Measurements from ENCODE around the gene ECT2. TPM values are rescaled to one million over a fixed set of nuclear protein-coding genes. Genes with fewer than 3 reads are reported as not detected.
"Not testable (repeated sequence)": the region's sequence is repeated elsewhere in the genome, so short reads cannot be mapped to it uniquely, and the experiment has no call there.

The ECT2 gene
- total RNA-seq, 4 donors from 2014 or later, result 6.8 to 10.7 (median 7.2) TPM

GRCh38 chr3:172856795-172857742 lies 106.5 kb downstream of the ECT2 start:
- Histone ChIP-seq H3K4me3 (replicated peaks in 1 of 3) (no peak overlapping the region), H3K27ac (no peak overlapping the region), H3K4me1 (no peaks in the 10 kb centered on the region), H3K36me3 (no peaks in the 10 kb centered on the region), H3K27me3 (no peaks in the 10 kb centered on the region), H3K9me3 (no peaks in the 10 kb centered on the region)
- TF ChIP-seq, protein P1, sequence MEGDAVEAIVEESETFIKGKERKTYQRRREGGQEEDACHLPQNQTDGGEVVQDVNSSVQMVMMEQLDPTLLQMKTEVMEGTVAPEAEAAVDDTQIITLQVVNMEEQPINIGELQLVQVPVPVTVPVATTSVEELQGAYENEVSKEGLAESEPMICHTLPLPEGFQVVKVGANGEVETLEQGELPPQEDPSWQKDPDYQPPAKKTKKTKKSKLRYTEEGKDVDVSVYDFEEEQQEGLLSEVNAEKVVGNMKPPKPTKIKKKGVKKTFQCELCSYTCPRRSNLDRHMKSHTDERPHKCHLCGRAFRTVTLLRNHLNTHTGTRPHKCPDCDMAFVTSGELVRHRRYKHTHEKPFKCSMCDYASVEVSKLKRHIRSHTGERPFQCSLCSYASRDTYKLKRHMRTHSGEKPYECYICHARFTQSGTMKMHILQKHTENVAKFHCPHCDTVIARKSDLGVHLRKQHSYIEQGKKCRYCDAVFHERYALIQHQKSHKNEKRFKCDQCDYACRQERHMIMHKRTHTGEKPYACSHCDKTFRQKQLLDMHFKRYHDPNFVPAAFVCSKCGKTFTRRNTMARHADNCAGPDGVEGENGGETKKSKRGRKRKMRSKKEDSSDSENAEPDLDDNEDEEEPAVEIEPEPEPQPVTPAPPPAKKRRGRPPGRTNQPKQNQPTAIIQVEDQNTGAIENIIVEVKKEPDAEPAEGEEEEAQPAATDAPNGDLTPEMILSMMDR (IDR thresholded peaks at IDR 0.05), result no peak
- TF ChIP-seq POLR2A (IDR thresholded peaks at IDR 0.05), result no peak
- DNase-seq, result peak in 1 of 2 donors; percentile 12
- intact Hi-C loops (cut with DNase I), result no loop called here
- 60 to 72% methylated on average over 4 of the region's 4 CpGs for WGBS, 2 donors

- Histone ChIP-seq H3K27ac (no peak overlapping the region), H3K27me3 (no peaks in the 10 kb centered on the region), H3K4me1 (no peaks in the 10 kb centered on the region), H3K36me3 (no peaks in the 10 kb centered on the region), H3K4me3 (replicated peaks in 1 of 3) (no peak overlapping the region), H3K9me3 (no peaks in the 10 kb centered on the region)
- DNase-seq, result no peak
- WGBS, 2 donors, result 81 to 89% methylated on average over 2 of the region's 2 CpGs
- intact Hi-C loops (cut with DNase I), result no loop called here
- TF ChIP-seq, protein P1 (IDR thresholded peaks at IDR 0.05), result no peak
- no peak for TF ChIP-seq POLR2A (IDR thresholded peaks at IDR 0.05)
Observed at GRCh38 chr3:172859041-172859440, 108.5 kb downstream of the ECT2 start.

- 91 to 97% methylated on average over 8 to 10 of the region's 38 CpGs for WGBS, 2 donors
- DNase-seq; intact Hi-C loops (cut with DNase I): not testable (repeated sequence)
Observed at GRCh38 chr3:172866726-172867350, 116.3 kb downstream of the ECT2 start.

DNA sequence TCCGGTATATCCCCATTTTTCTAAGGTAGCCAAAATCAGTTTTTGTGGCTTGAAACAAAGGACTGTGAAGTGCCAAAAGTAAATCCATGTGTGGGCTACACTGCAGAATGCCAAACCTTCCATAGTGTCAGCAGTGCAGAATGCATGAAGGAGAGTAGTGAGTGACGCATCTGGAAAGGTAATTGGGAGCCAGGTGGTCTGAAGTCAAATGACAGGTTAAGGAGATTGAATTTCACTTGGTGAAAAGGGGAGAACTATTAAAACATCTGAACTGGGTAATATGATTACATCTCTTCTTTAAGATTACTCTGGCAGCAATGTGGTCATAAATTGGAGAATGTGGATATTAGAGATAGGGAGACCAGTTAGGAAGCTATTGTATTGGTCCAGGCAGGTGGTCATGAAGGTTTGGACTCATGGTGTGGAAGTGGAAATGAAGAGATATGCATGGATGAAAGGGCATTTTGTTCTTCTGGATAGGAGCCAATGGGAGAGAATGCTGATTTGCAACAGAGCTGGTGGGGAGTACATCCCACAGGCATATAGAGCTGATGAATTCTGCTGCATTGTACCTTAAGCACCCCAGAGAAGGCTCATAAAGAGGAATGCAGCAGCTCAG lies 118.2 kb downstream of the ECT2 start:
- TF ChIP-seq, protein P1 (IDR thresholded peaks at IDR 0.05), result no peak
- no peak for TF ChIP-seq POLR2A (IDR thresholded peaks at IDR 0.05)
- no peak for DNase-seq
- H3K4me3 ChIP-seq (replicated peaks in 1 of 3), result no peak overlapping the region
- H3K9me3 ChIP-seq, result no peaks in the 10 kb centered on the region
- WGBS, 2 donors, result 91 to 96% methylated on average over 2 of the region's 2 CpGs
- no peaks in the 10 kb centered on the region for H3K27me3 ChIP-seq
- no peaks in the 10 kb centered on the region for H3K4me1 ChIP-seq
- no peaks in the 10 kb centered on the region for H3K36me3 ChIP-seq
- intact Hi-C loops (cut with DNase I), result no loop called here
- no peak overlapping the region for H3K27ac ChIP-seq

More at GRCh38 chr3:172866726-172867350, 116.3 kb downstream of the ECT2 start:
- not testable (repeated sequence) for H3K4me1 ChIP-seq; H3K27ac ChIP-seq; H3K36me3 ChIP-seq; H3K4me3 ChIP-seq (replicated peaks in 1 of 3); H3K27me3 ChIP-seq; H3K9me3 ChIP-seq

GRCh38 chr3:172869368-172869771 lies 118.8 kb downstream of the ECT2 start:
- no peak for DNase-seq
- intact Hi-C loops (cut with DNase I), result no loop called here

More at GRCh38 chr3:172869368-172869771, 118.8 kb downstream of the ECT2 start:
- Histone ChIP-seq H3K36me3 (no peaks in the 10 kb centered on the region), H3K9me3 (no peaks in the 10 kb centered on the region), H3K27ac (no peak overlapping the region), H3K27me3 (no peaks in the 10 kb centered on the region), H3K4me1 (no peaks in the 10 kb centered on the region), H3K4me3 (replicated peaks in 1 of 3) (no peak overlapping the region)
- WGBS, 2 donors, result 47 to 59% methylated on average over 3 of the region's 3 CpGs
- TF ChIP-seq, protein P1 (IDR thresholded peaks at IDR 0.05), result no peak
- no peak for TF ChIP-seq POLR2A (IDR thresholded peaks at IDR 0.05)

All from thyroid gland (tissue), 4 donors.